ENCODE measurements around the gene MREG. TPM values are rescaled to one million over a fixed set of nuclear protein-coding genes. Genes with fewer than 3 reads are reported as not detected.

Gene MREG
- total RNA-seq, 1 experiment from 2014 or later, result 16.9 TPM

DNA sequence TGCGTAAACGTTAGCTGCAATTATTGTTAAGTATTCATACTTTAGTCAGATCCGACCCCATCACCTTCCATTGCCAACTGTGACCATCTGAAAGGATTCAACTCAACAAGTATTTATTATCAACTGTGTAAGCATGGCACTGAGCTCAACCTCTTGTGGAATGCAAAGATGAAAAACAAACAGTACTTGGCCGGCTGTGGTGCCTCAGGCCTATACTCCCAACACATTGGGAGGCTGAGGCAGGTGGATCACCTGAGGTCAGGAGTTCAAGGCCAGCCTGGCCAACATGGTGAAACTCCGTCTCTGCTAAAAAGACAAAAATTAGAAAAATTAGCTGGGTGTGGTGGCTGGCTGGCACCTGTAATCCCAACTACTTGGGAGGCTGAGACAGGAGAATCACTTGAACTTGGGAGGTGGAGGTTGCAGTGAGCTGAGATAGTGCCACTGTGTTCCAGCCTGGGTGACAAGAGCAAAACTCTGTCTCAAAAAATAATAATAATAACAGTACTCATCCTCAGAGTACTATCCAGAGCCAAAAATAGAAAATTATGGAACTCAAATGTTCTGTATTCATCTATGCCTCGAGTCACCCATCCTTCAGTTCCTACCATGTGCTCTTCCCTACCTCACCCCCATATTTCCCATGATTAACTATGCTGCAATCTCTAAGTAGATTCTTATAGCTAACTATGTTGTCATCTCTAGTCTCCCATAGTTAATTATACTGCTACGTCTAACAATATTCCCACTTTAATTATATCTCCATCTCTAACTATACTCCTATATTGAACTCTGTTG is 8.6 kb upstream of the MREG start:
- H3K27ac ChIP-seq (ENCODE audit: low read depth, low read length), result no peak overlapping the region
- H3K9me3 ChIP-seq (ENCODE audit: control insufficient read depth in 1 of 2, insufficient read depth in 1 of 2, low read depth in 1 of 2, low read length in 2 of 2), result no peaks in the 10 kb centered on the region
- no peak overlapping the region for H2AFZ ChIP-seq (ENCODE audit: low read depth, low read length, poor library complexity, severe bottlenecking)
- CTCF ChIA-PET, result interaction anchor here (1.4 kb wide), 1 partner anchor 47 kb away, joined by 3 read pairs; no protein-coding TSS in a partner anchor
- no peak overlapping the region for H3K4me3 ChIP-seq (replicated peaks in 1 of 2; ENCODE audit: low read depth in 1 of 2, low read length in 2 of 2)
- ATAC-seq (no peak), DNase-seq (ENCODE audit: low read depth, low spot score) (no peak)
- H3K79me2 ChIP-seq (ENCODE audit: insufficient read depth, low read length), result no peaks in the 10 kb centered on the region
- 0 out of 4 replicates have a peak, but pooled peaks cover 0 to 3% of the 10 kb centered on the region in 2 experiments for H3K4me1 ChIP-seq (ENCODE audit: control insufficient read depth in 1 of 2, insufficient read depth in 2 of 2, low read length in 2 of 2)
- no peaks in the 10 kb centered on the region for H3K36me3 ChIP-seq (ENCODE audit: control insufficient read depth in 1 of 2, insufficient read depth in 2 of 2, low read length in 2 of 2)
- TF ChIP-seq JUND (IDR thresholded peaks at IDR 0.05) (no peak), EZH2 (IDR thresholded peaks at IDR 0.05) (no peak), POLR2A (IDR thresholded peaks at IDR 0.05; ENCODE audit: borderline replicate concordance, extremely low read depth, insufficient read depth, insufficient read length) (no peak), YY1 (IDR thresholded peaks at IDR 0.05; ENCODE audit: extremely low read depth, insufficient replicate concordance, low read depth, low read length) (no peak), FOSL1 (IDR thresholded peaks at IDR 0.05; ENCODE audit: low read depth) (no peak), SP1 (IDR thresholded peaks at IDR 0.05; ENCODE audit: low read depth) (no peak), TCF7L2 (IDR thresholded peaks at IDR 0.05; ENCODE audit: borderline replicate concordance, extremely low read depth, insufficient read depth, insufficient read length) (no peak), CEBPB (IDR thresholded peaks at IDR 0.05; ENCODE audit: low read depth) (no peak), ATF3 (IDR thresholded peaks at IDR 0.05) (no peak), ZFX (IDR thresholded peaks at IDR 0.05) (no peak), CTCF (IDR thresholded peaks at IDR 0.05 in 2 of 3, conservative IDR thresholded peaks at IDR 0.05 in 1 of 3; ENCODE audit: borderline replicate concordance in 1 of 3, insufficient read depth in 1 of 3, low read depth in 2 of 3, low read length in 2 of 3) (no peak)
- POLR2A ChIA-PET, result no interaction called here
- intact Hi-C loops (cut with micrococcal nuclease), result no loop called here
- H3K27me3 ChIP-seq (ENCODE audit: insufficient read depth, low read length), result no peaks in the 10 kb centered on the region
- no peak overlapping the region for H3K4me2 ChIP-seq (ENCODE audit: low read length)
- no peaks in the 10 kb centered on the region for H4K20me1 ChIP-seq (ENCODE audit: insufficient read depth)
- H3K9ac ChIP-seq (ENCODE audit: low read length), result no peak overlapping the region
- H3K9me2 ChIP-seq (ENCODE audit: insufficient read depth), result no peaks in the 10 kb centered on the region
- BruUV-seq (replicated peaks), result no TSS peak
- RAD21 ChIA-PET (ENCODE audit: low non-redundant PET in 1 of 2, low total read pairs in 2 of 2, uncharacterized antibody in 2 of 2, unreplicated experiment in 2 of 2), result no interaction called here

Measured in HCT116 (cell line).